PFSK-1 (cell line): ENCODE measurements around the gene MVP.

Source experiments
- POLR2AphosphoS5 ChIP-seq: IDR thresholded peaks from 2 replicates; pipeline ENCODE4 v1.6.1; 2012; ENCODE audit warnings: low read depth, mild to moderate bottlenecking, control low read depth, low read length, moderate library complexity
- REST ChIP-seq, 2 experiments: IDR thresholded peaks; 2 replicates each; pipeline versions ENCODE4 v1.6.1 to v1.8.0; 2011 to 2012; ENCODE audit warnings: low read depth in 2 of 2, low read length in 2 of 2, control low read depth in 1 of 2, inconsistent platforms in 1 of 2, mild to moderate bottlenecking in 1 of 2, moderate library complexity in 1 of 2; ENCODE audit not compliant: insufficient read depth in 1 of 2
- SIN3A ChIP-seq: IDR thresholded peaks from 2 replicates; pipeline ENCODE4 v1.6.1; 2012; ENCODE audit warnings: mild to moderate bottlenecking, low read length, moderate library complexity, borderline replicate concordance; ENCODE audit not compliant: insufficient read depth

- TF ChIP-seq POLR2AphosphoS5: no peak
- TF ChIP-seq SIN3A: no peak
- TF ChIP-seq REST (IDR thresholded peaks at IDR 0.05; ENCODE audit: insufficient read depth in 1 of 2, low read depth in 2 of 2, low read length in 2 of 2): no peak
These were observed 26.0 kb upstream of the MVP start for GRCh38 chr16:29794231-29794710.
